ENCODE results near the gene DDO. TPM values are rescaled to one million over a fixed set of nuclear protein-coding genes. Genes with fewer than 3 reads are reported as not detected.

The DDO gene
- total and polyA plus RNA-seq, 2 donors (not counting 3 experiments of a cell fraction or from before 2014, with no cell fraction given), result not detected

DNA sequence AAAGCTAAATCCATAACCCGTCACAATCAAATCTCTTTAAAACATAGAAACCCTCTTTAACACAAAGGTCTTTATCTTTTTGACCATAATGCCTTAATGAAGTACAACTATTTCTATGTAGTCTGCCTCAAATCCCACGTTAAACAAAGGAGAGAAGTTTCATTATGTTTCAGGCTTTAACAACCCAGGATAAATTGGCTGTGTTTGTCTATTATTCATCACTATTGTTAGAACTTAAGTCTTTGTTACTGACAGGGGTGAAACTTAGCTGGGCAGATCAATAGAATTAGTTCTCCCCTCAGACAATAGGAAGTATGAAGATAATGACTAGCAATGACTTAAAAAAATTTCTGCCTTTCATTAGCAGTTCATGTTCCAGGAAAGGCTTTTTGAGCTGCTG is 47.1 kb downstream of the DDO start:
- H3K9me1 ChIP-seq (replicated peaks; ENCODE audit: control insufficient read depth, extremely low read depth, insufficient read depth, low read length), result no peaks in the 10 kb centered on the region
- intact Hi-C loops (cut with micrococcal nuclease), result no loop called here
- H3K36me3 ChIP-seq (ENCODE audit: control insufficient read depth in 2 of 2, extremely low read depth in 1 of 2, insufficient read depth in 2 of 2, low read length in 2 of 2), result no peaks in the 10 kb centered on the region
- no peaks in the 10 kb centered on the region for H3K79me2 ChIP-seq (ENCODE audit: control insufficient read depth, insufficient read depth, low read length)
- H3K4me1 ChIP-seq (ENCODE audit: control insufficient read depth, extremely low read depth, insufficient read depth, low read length), result no peaks in the 10 kb centered on the region
- no peak for DNase-seq (ENCODE audit: low read depth, low spot score)
- dilution Hi-C loops (cut with MboI; ENCODE audit: extremely low pct_ligation_motif_present, low sequenced_read_pairs), result no loop called here
- H3K4me2 ChIP-seq (ENCODE audit: insufficient read depth, low read length), result no peak overlapping the region
- H3K9me3 ChIP-seq (replicated peaks; ENCODE audit: control insufficient read depth, insufficient read depth, low read length), result no peaks in the 10 kb centered on the region
- peaks cover 21 to 44% of the 10 kb centered on the region in 2 experiments for H3K27me3 ChIP-seq (ENCODE audit: control insufficient read depth in 2 of 2, insufficient read depth in 2 of 2, low read length in 2 of 2)
- no peak overlapping the region for H3K9ac ChIP-seq (replicated peaks; ENCODE audit: extremely low read depth, insufficient read depth, low read length)
- no peaks in the 10 kb centered on the region for H4K20me1 ChIP-seq (replicated peaks; ENCODE audit: control insufficient read depth, extremely low read depth, insufficient read depth, low read length)
- BruUV-seq (replicated peaks), result no TSS peak
- CTCF ChIA-PET, result interaction anchor here (1.2 to 1.3 kb wide), 2 partner anchors 9 to 27 kb away, joined by 3 read pairs; no protein-coding TSS in a partner anchor
- H3K27ac ChIP-seq (ENCODE audit: insufficient read depth, low read depth, low read length), result no peak overlapping the region
- no peak for FAIRE-seq
- POLR2A ChIA-PET, result no interaction called here
- H2AFZ ChIP-seq (ENCODE audit: low read depth, low read length), result no peak overlapping the region
- H3K4me3 ChIP-seq (replicated peaks in 1 of 3; ENCODE audit: insufficient read depth in 1 of 3, low read depth in 1 of 3, low read length in 3 of 3), result no peak overlapping the region
- TF ChIP-seq MAX (IDR thresholded peaks at IDR 0.05; ENCODE audit: insufficient read depth, insufficient read length) (no peak), GATA2 (IDR thresholded peaks at IDR 0.05; ENCODE audit: insufficient read depth, insufficient read length, low read depth, low read length) (no peak), POLR2A (IDR thresholded peaks at IDR 0.05; ENCODE audit: low read depth, low read length) (no peak), EZH2 (IDR thresholded peaks at IDR 0.05; ENCODE audit: borderline replicate concordance, low read depth, low read length, severe bottlenecking) (no peak), JUN (IDR thresholded peaks at IDR 0.05; ENCODE audit: borderline replicate concordance, insufficient read depth, insufficient read length, low read depth) (no peak), POLR2AphosphoS5 (IDR thresholded peaks at IDR 0.05; ENCODE audit: insufficient read depth, low read depth, low read length) (no peak), FOS (IDR thresholded peaks at IDR 0.05; ENCODE audit: borderline replicate concordance, insufficient read depth, low read length) (no peak), MYC (IDR thresholded peaks at IDR 0.05; ENCODE audit: low read depth, low read length) (no peak)
- TF ChIP-seq, protein P1, sequence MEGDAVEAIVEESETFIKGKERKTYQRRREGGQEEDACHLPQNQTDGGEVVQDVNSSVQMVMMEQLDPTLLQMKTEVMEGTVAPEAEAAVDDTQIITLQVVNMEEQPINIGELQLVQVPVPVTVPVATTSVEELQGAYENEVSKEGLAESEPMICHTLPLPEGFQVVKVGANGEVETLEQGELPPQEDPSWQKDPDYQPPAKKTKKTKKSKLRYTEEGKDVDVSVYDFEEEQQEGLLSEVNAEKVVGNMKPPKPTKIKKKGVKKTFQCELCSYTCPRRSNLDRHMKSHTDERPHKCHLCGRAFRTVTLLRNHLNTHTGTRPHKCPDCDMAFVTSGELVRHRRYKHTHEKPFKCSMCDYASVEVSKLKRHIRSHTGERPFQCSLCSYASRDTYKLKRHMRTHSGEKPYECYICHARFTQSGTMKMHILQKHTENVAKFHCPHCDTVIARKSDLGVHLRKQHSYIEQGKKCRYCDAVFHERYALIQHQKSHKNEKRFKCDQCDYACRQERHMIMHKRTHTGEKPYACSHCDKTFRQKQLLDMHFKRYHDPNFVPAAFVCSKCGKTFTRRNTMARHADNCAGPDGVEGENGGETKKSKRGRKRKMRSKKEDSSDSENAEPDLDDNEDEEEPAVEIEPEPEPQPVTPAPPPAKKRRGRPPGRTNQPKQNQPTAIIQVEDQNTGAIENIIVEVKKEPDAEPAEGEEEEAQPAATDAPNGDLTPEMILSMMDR (IDR thresholded peaks at IDR 0.05; ENCODE audit: extremely low read depth in 1 of 2, insufficient read depth in 1 of 2, low read depth in 1 of 2, low read length in 2 of 2), result no peak
